ENCODE results near the gene ZNF619.

DNA sequence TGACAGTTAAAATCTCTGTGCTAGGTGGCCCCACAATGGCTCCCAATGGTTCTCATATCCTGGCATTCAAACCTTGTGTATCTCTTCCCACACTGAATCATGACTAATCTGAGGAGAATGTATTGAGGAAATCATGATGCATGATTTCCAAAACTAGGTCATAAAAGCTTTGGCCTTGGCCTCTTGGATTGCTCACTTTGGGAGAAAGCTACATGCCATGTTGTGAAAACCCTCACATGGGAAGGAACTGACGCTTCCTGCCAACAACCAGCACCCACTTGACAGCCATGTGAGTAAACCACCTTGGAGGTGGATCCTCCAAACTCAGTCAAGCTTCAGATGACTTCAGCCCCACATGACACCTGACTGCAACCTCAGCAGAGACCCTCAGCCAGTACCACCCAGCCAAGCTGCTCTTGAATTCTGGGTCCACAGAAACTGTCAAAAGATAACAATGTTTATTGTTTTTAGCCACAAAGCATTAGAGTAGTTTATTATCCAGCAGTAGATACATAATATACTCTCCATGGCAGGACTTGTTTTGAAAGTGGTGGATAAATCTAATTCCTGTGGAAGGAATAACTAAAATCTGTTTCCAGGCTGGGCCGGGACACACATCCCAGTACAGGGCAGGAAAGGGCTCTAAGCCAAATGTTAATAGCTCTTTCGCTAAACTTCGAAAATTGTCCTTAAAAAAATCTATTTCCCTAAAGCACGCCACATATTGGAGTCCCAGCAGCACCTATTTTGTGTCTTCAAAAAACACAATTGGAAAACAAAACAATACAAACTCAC, 27.9 kb downstream of the ZNF619 start:
- TF ChIP-seq, protein P1, sequence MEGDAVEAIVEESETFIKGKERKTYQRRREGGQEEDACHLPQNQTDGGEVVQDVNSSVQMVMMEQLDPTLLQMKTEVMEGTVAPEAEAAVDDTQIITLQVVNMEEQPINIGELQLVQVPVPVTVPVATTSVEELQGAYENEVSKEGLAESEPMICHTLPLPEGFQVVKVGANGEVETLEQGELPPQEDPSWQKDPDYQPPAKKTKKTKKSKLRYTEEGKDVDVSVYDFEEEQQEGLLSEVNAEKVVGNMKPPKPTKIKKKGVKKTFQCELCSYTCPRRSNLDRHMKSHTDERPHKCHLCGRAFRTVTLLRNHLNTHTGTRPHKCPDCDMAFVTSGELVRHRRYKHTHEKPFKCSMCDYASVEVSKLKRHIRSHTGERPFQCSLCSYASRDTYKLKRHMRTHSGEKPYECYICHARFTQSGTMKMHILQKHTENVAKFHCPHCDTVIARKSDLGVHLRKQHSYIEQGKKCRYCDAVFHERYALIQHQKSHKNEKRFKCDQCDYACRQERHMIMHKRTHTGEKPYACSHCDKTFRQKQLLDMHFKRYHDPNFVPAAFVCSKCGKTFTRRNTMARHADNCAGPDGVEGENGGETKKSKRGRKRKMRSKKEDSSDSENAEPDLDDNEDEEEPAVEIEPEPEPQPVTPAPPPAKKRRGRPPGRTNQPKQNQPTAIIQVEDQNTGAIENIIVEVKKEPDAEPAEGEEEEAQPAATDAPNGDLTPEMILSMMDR (IDR thresholded peaks at IDR 0.05), result no peak
- TF ChIP-seq POLR2A (IDR thresholded peaks at IDR 0.05), result no peak

Measured in testis (tissue), 2 donors.